Panc1 (cell line): ENCODE measurements around the gene ASCC2. TPM values are rescaled to one million over a fixed set of nuclear protein-coding genes. Genes with fewer than 3 reads are reported as not detected.

Experiments
- ATAC-seq: fragments of 200-7000 bp; cut with Tn5 transposase; 2 replicates; pipeline ENCODE4 v1.9.1; 2020; ENCODE audit warnings: mild to moderate bottlenecking, moderate library complexity
- BruUV-seq: library from RNA; stranded (reverse); fragments of 400-500 nt; replicated peaks from 2 replicates; lab custom pipeline; 2021; lab: Mats Ljungman, UMichigan
- CTCF ChIA-PET: fragments of 300-600 bp; sonication (Branson Sonifier 250); formaldehyde crosslinking; loops from one replicate; lab custom pipeline; 2022; ENCODE audit warnings: antibody characterized with exemption; lab: Charles Lee
- POLR2A ChIA-PET: fragments of 300-600 bp; sonication (Branson Sonifier 250); formaldehyde crosslinking; loops from one replicate; lab custom pipeline; 2022; ENCODE audit warnings: antibody characterized with exemption; lab: Charles Lee
- DNase-seq: peaks from one replicate; pipeline ENCODE4 v3.0.0-alpha.2; 2010; ENCODE audit warnings: low read depth, low spot score
- H3K27ac ChIP-seq: 2 replicates; pipeline ENCODE4 v1.5.1; 2011; ENCODE audit warnings: mild to moderate bottlenecking, low read length, inconsistent platforms
- H3K27me3 ChIP-seq: fragments of 200-500 bp; sonication (Bioruptor generic); 2 replicates; pipeline ENCODE4 v1.6.0; 2014; ENCODE audit warnings: low read length, inconsistent platforms; ENCODE audit not compliant: control insufficient read depth, insufficient read depth
- H3K36me3 ChIP-seq: fragments of 200-500 bp; sonication (Bioruptor generic); 2 replicates; pipeline ENCODE4 v1.5.1; 2014; ENCODE audit warnings: inconsistent platforms, mild to moderate bottlenecking, low read length, moderate library complexity; ENCODE audit not compliant: control insufficient read depth, insufficient read depth
- H3K4me1 ChIP-seq: 2 replicates; pipeline ENCODE4 v1.5.1; 2011; ENCODE audit warnings: inconsistent platforms, mild to moderate bottlenecking, low read length, moderate library complexity; ENCODE audit not compliant: control insufficient read depth, insufficient read depth
- H3K4me3 ChIP-seq, 2 experiments: 2 replicates each; pipeline ENCODE4 v1.5.1; 2011 to 2012; ENCODE audit warnings: low read depth in 2 of 2, low read length in 2 of 2, mild to moderate bottlenecking in 2 of 2, inconsistent platforms in 1 of 2, moderate library complexity in 1 of 2
- H3K9me3 ChIP-seq: fragments of 200-500 bp; sonication (Bioruptor generic); 2 replicates; pipeline ENCODE4 v1.5.1; 2014; ENCODE audit warnings: low read depth, mild to moderate bottlenecking, inconsistent platforms, low read length, moderate library complexity; ENCODE audit not compliant: control insufficient read depth, insufficient read depth
- CTCF ChIP-seq: fragments of 450-650 bp; IDR thresholded peaks from 2 replicates; pipeline ENCODE4 v1.5.1; 2017; ENCODE audit warnings: mild to moderate bottlenecking
- POLR2AphosphoS5 ChIP-seq: IDR thresholded peaks from 2 replicates; pipeline ENCODE4 v1.6.1; 2012; ENCODE audit warnings: mild to moderate bottlenecking, low read depth, low read length, moderate library complexity
- SIN3A ChIP-seq: IDR thresholded peaks from 2 replicates; pipeline ENCODE4 v1.6.1; 2012; ENCODE audit warnings: low read depth, mild to moderate bottlenecking, low read length, moderate library complexity, borderline replicate concordance; ENCODE audit not compliant: insufficient read depth
- TCF7L2 ChIP-seq: IDR thresholded peaks from 2 replicates; pipeline ENCODE4 v1.6.1; 2011; ENCODE audit warnings: mild to moderate bottlenecking, low read depth, low read length, inconsistent platforms
- in situ Hi-C: cut with HindIII; loops from 2 replicates; pipeline ENCODE4 v1.10.0; 2016; ENCODE audit warnings: low sequenced_read_pairs, low pct_unique_long_range_greater_than_20kb
- intact Hi-C: fragments of 100-400 bp; cut with micrococcal nuclease; formaldehyde crosslinking; loops from one replicate; pipeline ENCODE4 v1.10.0; 2022; ENCODE audit not compliant: unreplicated experiment
- total RNA-seq: library from RNA; stranded (reverse); gene quantifications from one replicate; pipeline ENCODE4 v1.2.1, GENCODE V29; 2021; ENCODE audit not compliant: unreplicated experiment
- TF ChIP-seq, protein P1 (sequence below), 2 experiments: IDR thresholded peaks; 2 replicates each; pipeline ENCODE4 v1.6.1; 2011 to 2012; ENCODE audit warnings: low read depth in 2 of 2, control low read depth in 1 of 2, low read length in 1 of 2, mild to moderate bottlenecking in 1 of 2, moderate library complexity in 1 of 2; ENCODE audit not compliant: insufficient read depth in 1 of 2

Gene ASCC2
- total RNA-seq, 1 experiment from 2014 or later: 52.0 TPM

GRCh38 chr22:29797351-29797750 is 40.7 kb downstream of the ASCC2 start:
- intact Hi-C loops: loop anchor here (10.0 kb wide), 1 partner anchor 207 kb away; no protein-coding TSS in a partner anchor
- Histone ChIP-seq H3K4me3 (no peak overlapping the region), H3K9me3 (no peaks in the 10 kb centered on the region), H3K27ac (no peak overlapping the region), H3K36me3 (no peaks in the 10 kb centered on the region), H3K4me1 (no peaks in the 10 kb centered on the region), H3K27me3 (no peaks in the 10 kb centered on the region)
- DNase-seq: no peak
- in situ Hi-C loops: no loop called here
- BruUV-seq: no TSS peak
- ChIA-PET CTCF (no interaction called here), POLR2A (no interaction called here)
- TF ChIP-seq SIN3A: no peak
- TF ChIP-seq TCF7L2: no peak
- no peak for TF ChIP-seq CTCF
- TF ChIP-seq, protein P1, sequence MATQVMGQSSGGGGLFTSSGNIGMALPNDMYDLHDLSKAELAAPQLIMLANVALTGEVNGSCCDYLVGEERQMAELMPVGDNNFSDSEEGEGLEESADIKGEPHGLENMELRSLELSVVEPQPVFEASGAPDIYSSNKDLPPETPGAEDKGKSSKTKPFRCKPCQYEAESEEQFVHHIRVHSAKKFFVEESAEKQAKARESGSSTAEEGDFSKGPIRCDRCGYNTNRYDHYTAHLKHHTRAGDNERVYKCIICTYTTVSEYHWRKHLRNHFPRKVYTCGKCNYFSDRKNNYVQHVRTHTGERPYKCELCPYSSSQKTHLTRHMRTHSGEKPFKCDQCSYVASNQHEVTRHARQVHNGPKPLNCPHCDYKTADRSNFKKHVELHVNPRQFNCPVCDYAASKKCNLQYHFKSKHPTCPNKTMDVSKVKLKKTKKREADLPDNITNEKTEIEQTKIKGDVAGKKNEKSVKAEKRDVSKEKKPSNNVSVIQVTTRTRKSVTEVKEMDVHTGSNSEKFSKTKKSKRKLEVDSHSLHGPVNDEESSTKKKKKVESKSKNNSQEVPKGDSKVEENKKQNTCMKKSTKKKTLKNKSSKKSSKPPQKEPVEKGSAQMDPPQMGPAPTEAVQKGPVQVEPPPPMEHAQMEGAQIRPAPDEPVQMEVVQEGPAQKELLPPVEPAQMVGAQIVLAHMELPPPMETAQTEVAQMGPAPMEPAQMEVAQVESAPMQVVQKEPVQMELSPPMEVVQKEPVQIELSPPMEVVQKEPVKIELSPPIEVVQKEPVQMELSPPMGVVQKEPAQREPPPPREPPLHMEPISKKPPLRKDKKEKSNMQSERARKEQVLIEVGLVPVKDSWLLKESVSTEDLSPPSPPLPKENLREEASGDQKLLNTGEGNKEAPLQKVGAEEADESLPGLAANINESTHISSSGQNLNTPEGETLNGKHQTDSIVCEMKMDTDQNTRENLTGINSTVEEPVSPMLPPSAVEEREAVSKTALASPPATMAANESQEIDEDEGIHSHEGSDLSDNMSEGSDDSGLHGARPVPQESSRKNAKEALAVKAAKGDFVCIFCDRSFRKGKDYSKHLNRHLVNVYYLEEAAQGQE (IDR thresholded peaks at IDR 0.05; ENCODE audit: insufficient read depth in 1 of 2, low read depth in 2 of 2, low read length in 1 of 2): no peak
- ATAC-seq: no peak

DNA sequence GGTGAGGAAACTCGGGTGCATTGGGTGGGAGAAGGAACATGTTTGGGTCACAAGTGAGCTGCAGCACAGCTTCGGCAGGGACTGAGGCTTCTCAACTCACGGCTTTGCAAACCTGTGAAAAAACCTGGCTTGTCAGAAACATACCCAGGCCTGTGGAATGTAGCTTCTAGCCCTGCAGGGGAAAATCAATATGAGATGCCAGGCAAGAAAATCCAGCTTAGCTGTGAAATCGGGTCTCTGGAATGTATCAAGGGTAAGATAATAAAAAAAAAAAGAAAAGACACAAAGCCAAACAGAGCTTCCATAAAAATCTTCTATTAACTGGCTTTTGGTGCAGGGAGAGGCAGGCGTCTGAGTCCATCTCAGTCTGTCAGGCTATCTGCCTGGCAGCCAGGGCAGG is 42.4 kb downstream of the ASCC2 start:
- no peaks in the 10 kb centered on the region for H3K9me3 ChIP-seq
- no peaks in the 10 kb centered on the region for H3K27me3 ChIP-seq
- H3K4me3 ChIP-seq: no peak overlapping the region
- ChIA-PET POLR2A (interaction anchor here (0.6 kb wide), 1 partner anchor 263 kb away, joined by 16 read pairs; no protein-coding TSS in a partner anchor), CTCF (no interaction called here)
- no peak for DNase-seq
- no TSS peak for BruUV-seq
- in situ Hi-C loops: no loop called here
- intact Hi-C loops: loop anchor here (10.0 kb wide), 1 partner anchor 209 kb away; no protein-coding TSS in a partner anchor
- TF ChIP-seq SIN3A: no peak
- TF ChIP-seq TCF7L2: no peak
- TF ChIP-seq POLR2AphosphoS5: no peak
- no peak for TF ChIP-seq CTCF
- TF ChIP-seq, protein P1 (IDR thresholded peaks at IDR 0.05; ENCODE audit: insufficient read depth in 1 of 2, low read depth in 2 of 2, low read length in 1 of 2): no peak
- no peak overlapping the region for H3K27ac ChIP-seq
- H3K36me3 ChIP-seq: no peaks in the 10 kb centered on the region
- no peaks in the 10 kb centered on the region for H3K4me1 ChIP-seq
- ATAC-seq: no peak
